Neural cell (in vitro differentiated cells): ENCODE results near the gene HPDL. TPM values are rescaled to one million over a fixed set of nuclear protein-coding genes. Genes with fewer than 3 reads are reported as not detected.

Experiments
- H2AFZ ChIP-seq: fragments of 200-600, 300-800 bp; sonication (generic), shearing (Covaris generic); 2 replicates; pipeline ENCODE4 v1.6.0; 2014; ENCODE audit warnings: low read depth, mild to moderate bottlenecking, antibody characterized with exemption, low read length, moderate library complexity
- H3F3A ChIP-seq: fragments of 200-600 bp; shearing (Covaris generic); 2 replicates; pipeline ENCODE4 v1.6.1; 2016; ENCODE audit warnings: mild to moderate bottlenecking, moderate library complexity, mixed read lengths, antibody characterized with exemption, low read length; ENCODE audit not compliant: insufficient read depth, poor library complexity, severe bottlenecking
- H3K27ac ChIP-seq: fragments of 200-600, 300-800 bp; sonication (generic), shearing (Covaris generic); 2 replicates; pipeline ENCODE4 v1.5.1; 2014; ENCODE audit warnings: mild to moderate bottlenecking, low read length, moderate library complexity
- H3K27me3 ChIP-seq: fragments of 300-800, 200-600 bp; sonication (generic), shearing (Covaris generic); 2 replicates; pipeline ENCODE4 v1.6.0; 2014; ENCODE audit warnings: mild to moderate bottlenecking, low read depth, low read length, moderate library complexity; ENCODE audit not compliant: insufficient read depth
- H3K36me3 ChIP-seq: fragments of 300-800, 200-600 bp; sonication (generic), shearing (Covaris generic); 2 replicates; pipeline ENCODE4 v1.5.1; 2014; ENCODE audit warnings: mild to moderate bottlenecking, antibody characterized with exemption, low read length, moderate library complexity; ENCODE audit not compliant: insufficient read depth
- H3K4me2 ChIP-seq: fragments of 300-800, 200-600 bp; sonication (generic), shearing (Covaris generic); 2 replicates; pipeline ENCODE4 v1.6.0; 2014; ENCODE audit warnings: mild to moderate bottlenecking, low read length
- H3K4me3 ChIP-seq: fragments of 300-800, 200-600 bp; sonication (generic), shearing (Covaris generic); 2 replicates; pipeline ENCODE4 v1.5.1; 2014; ENCODE audit warnings: mild to moderate bottlenecking, low read length, moderate library complexity
- H3K79me2 ChIP-seq: fragments of 200-600 bp; shearing (Covaris generic); replicated peaks from 2 replicates; pipeline ENCODE4 v1.6.0; 2014; ENCODE audit warnings: mild to moderate bottlenecking, low read length, moderate library complexity; ENCODE audit not compliant: insufficient read depth
- H3K9ac ChIP-seq: fragments of 300-800, 200-600 bp; sonication (generic), shearing (Covaris generic); 2 replicates; pipeline ENCODE4 v1.6.1; 2016; ENCODE audit warnings: mild to moderate bottlenecking, low read length, mixed read lengths
- H3K9me2 ChIP-seq: fragments of 200-600 bp; shearing (Covaris generic); 2 replicates; pipeline ENCODE4 v1.6.1; 2016; ENCODE audit warnings: mild to moderate bottlenecking, low read length, mixed read lengths; ENCODE audit not compliant: insufficient read depth
- H3K9me3 ChIP-seq: fragments of 200-600, 300-800 bp; sonication (generic), shearing (Covaris generic); 2 replicates; pipeline ENCODE4 v1.6.1; 2016; ENCODE audit warnings: mild to moderate bottlenecking, mixed run types, low read length, moderate library complexity, mixed read lengths
- H4K20me1 ChIP-seq: fragments of 200-600 bp; shearing (Covaris generic); 2 replicates; pipeline ENCODE4 v1.6.1; 2016; ENCODE audit warnings: mild to moderate bottlenecking, mixed run types; ENCODE audit not compliant: insufficient read depth
- CTCF ChIP-seq: fragments of 450-650 bp; IDR thresholded peaks from 2 replicates; pipeline ENCODE4 v1.5.1; 2014; ENCODE audit warnings: antibody characterized with exemption, mild to moderate bottlenecking, moderate library complexity; ENCODE audit not compliant: poor library complexity, severe bottlenecking
- EP300 ChIP-seq: fragments of 450-650 bp; conservative IDR thresholded peaks from 2 replicates; pipeline ENCODE4 v1.6.1; 2014; ENCODE audit warnings: antibody characterized with exemption, mild to moderate bottlenecking, moderate library complexity; ENCODE audit not compliant: poor library complexity, severe bottlenecking
- EZH2 ChIP-seq: fragments of 200-600, 300-800 bp; shearing (Covaris generic), sonication (generic); IDR thresholded peaks from 2 replicates; pipeline ENCODE4 v1.6.1; 2014; ENCODE audit warnings: antibody characterized with exemption, low read length, borderline replicate concordance, mild to moderate bottlenecking; ENCODE audit not compliant: insufficient read depth, poor library complexity, severe bottlenecking
- MXI1 ChIP-seq: fragments of 450-650 bp; conservative IDR thresholded peaks from 2 replicates; pipeline ENCODE4 v1.6.1; 2014; ENCODE audit warnings: antibody characterized with exemption, mild to moderate bottlenecking; ENCODE audit not compliant: poor library complexity, severe bottlenecking
- POLR2AphosphoS5 ChIP-seq: IDR thresholded peaks from 2 replicates; pipeline ENCODE4 v1.6.1; 2012
- RAD21 ChIP-seq: fragments of 450-650 bp; conservative IDR thresholded peaks from 2 replicates; pipeline ENCODE4 v1.6.1; 2014; ENCODE audit warnings: antibody characterized with exemption, mild to moderate bottlenecking, moderate library complexity
- REST ChIP-seq: IDR thresholded peaks from 2 replicates; pipeline ENCODE4 v1.6.1; 2012; ENCODE audit warnings: borderline replicate concordance
- SMC3 ChIP-seq: fragments of 450-650 bp; conservative IDR thresholded peaks from 2 replicates; pipeline ENCODE4 v1.6.1; 2014; ENCODE audit warnings: antibody characterized with exemption, mild to moderate bottlenecking, moderate library complexity; ENCODE audit not compliant: poor library complexity
- TAF1 ChIP-seq: IDR thresholded peaks from 2 replicates; pipeline ENCODE4 v1.6.1; 2012; ENCODE audit warnings: low read depth
- polyA plus RNA-seq: library from polyadenylated mRNA; depleted of rRNA; stranded (reverse); fragments of >200 nt; gene quantifications from 2 replicates; pipeline ENCODE4 v1.2.3, GENCODE V29; 2014

Gene HPDL
- polyA plus RNA-seq, 1 donor from 2014 or later, result not detected

- no peak for TF ChIP-seq TAF1
- no peak for TF ChIP-seq RAD21
- Histone ChIP-seq H3K4me3 (no peak overlapping the region), H3K9ac (no peak overlapping the region), H2AFZ (no peak overlapping the region), H4K20me1 (no peaks in the 10 kb centered on the region), H3K27ac (no peak overlapping the region), H3K4me2 (no peak overlapping the region), H3K27me3 (no peaks in the 10 kb centered on the region), H3K79me2 (no peaks in the 10 kb centered on the region), H3K9me2 (no peaks in the 10 kb centered on the region), H3K9me3 (no peaks in the 10 kb centered on the region), H3K36me3 (no peaks in the 10 kb centered on the region), H3F3A (no peaks in the 10 kb centered on the region)
Measured at GRCh38 chr1:45373573-45373972, 46.9 kb downstream of the HPDL start.

- Histone ChIP-seq H3K4me2 (no peak overlapping the region), H3K27ac (no peak overlapping the region), H3K27me3 (no peaks in the 10 kb centered on the region), H3K36me3 (no peaks in the 10 kb centered on the region), H2AFZ (no peak overlapping the region), H4K20me1 (no peaks in the 10 kb centered on the region), H3F3A (no peaks in the 10 kb centered on the region), H3K9me3 (no peaks in the 10 kb centered on the region), H3K79me2 (no peaks in the 10 kb centered on the region), H3K9me2 (no peaks in the 10 kb centered on the region), H3K9ac (no peak overlapping the region), H3K4me3 (no peak overlapping the region)
- TF ChIP-seq CTCF (no peak), TAF1 (no peak), EZH2 (no peak), EP300 (no peak), MXI1 (no peak), SMC3 (no peak), POLR2AphosphoS5 (no peak), REST (no peak), RAD21 (no peak)
Measured at GRCh38 chr1:45375104-45376090, 48.7 kb downstream of the HPDL start.
